Measurements from ENCODE around the gene ZNF439. TPM values are rescaled to one million over a fixed set of nuclear protein-coding genes. Genes with fewer than 3 reads are reported as not detected.
"Not testable (repeated sequence)": the region's sequence is repeated elsewhere in the genome, so short reads cannot be mapped to it uniquely, and the experiment has no call there.

ZNF439 gene
- total RNA-seq, 1 experiment from 2014 or later: 0.71 TPM

- CTCF ChIA-PET: interaction anchor here (0.6 to 0.7 kb wide), 2 partner anchors 37 to 90 kb away, joined by 3 read pairs; partner anchors contain the start of gene ZNF700
- BruUV-seq (replicated peaks): no TSS peak
- H3K9me3 Mint-ChIP-seq (ENCODE audit: low read depth, unreplicated experiment): peaks cover 4% of the 10 kb centered on the region
- intact Hi-C loops (cut with micrococcal nuclease; ENCODE audit: unreplicated experiment): no loop called here
- H3K27ac Mint-ChIP-seq (ENCODE audit: unreplicated experiment): peak within 1 kb of the TSS; percentile 84
- no peaks in the 10 kb centered on the region for H3K27me3 Mint-ChIP-seq (ENCODE audit: unreplicated experiment)
- H3K4me3 Mint-ChIP-seq (ENCODE audit: low read depth, unreplicated experiment): peak within 1 kb of the TSS; percentile 85
- DNase-seq: peak; percentile 88
- TF ChIP-seq CTCF (IDR thresholded peaks at IDR 0.05; ENCODE audit: unreplicated experiment): no peak
- no peaks in the 10 kb centered on the region for H3K4me1 Mint-ChIP-seq (ENCODE audit: low read depth, unreplicated experiment)
- H3K36me3 Mint-ChIP-seq (ENCODE audit: insufficient read depth, unreplicated experiment): peaks cover 22% of the 10 kb centered on the region
Measured at GRCh38 chr19:11887611-11888531, 39.3 kb downstream of the ZNF439 start, which contains the start of gene ZNF69. ZNF69 (plus strand) TSS chr19:11887782; CDS start chr19:11887924, 142 bp downstream.

- H3K27ac Mint-ChIP-seq (ENCODE audit: unreplicated experiment): peak overlapping the region; percentile 50
- H3K27me3 Mint-ChIP-seq (ENCODE audit: unreplicated experiment); intact Hi-C loops (cut with micrococcal nuclease; ENCODE audit: unreplicated experiment); H3K4me1 Mint-ChIP-seq (ENCODE audit: low read depth, unreplicated experiment); H3K9me3 Mint-ChIP-seq (ENCODE audit: low read depth, unreplicated experiment); DNase-seq; BruUV-seq (replicated peaks): not testable (repeated sequence)
- peak overlapping the region; percentile 85 for H3K4me3 Mint-ChIP-seq (ENCODE audit: low read depth, unreplicated experiment)
- peaks cover 27% of the 10 kb centered on the region for H3K36me3 Mint-ChIP-seq (ENCODE audit: insufficient read depth, unreplicated experiment)
- CTCF ChIA-PET: interaction anchor here (0.6 kb wide), 1 partner anchor 430 kb away, joined by 4 read pairs; no protein-coding TSS in a partner anchor
Measured at GRCh38 chr19:11889901-11890300, 41.4 kb downstream of the ZNF439 start.

GRCh38 chr19:11890634-11891033 is 42.1 kb downstream of the ZNF439 start:
- Mint-ChIP-seq H3K4me1 (ENCODE audit: low read depth, unreplicated experiment) (no peaks in the 10 kb centered on the region), H3K9me3 (ENCODE audit: low read depth, unreplicated experiment) (peaks cover 12% of the 10 kb centered on the region), H3K36me3 (ENCODE audit: insufficient read depth, unreplicated experiment) (peaks cover 27% of the 10 kb centered on the region), H3K27me3 (ENCODE audit: unreplicated experiment) (no peaks in the 10 kb centered on the region), H3K4me3 (ENCODE audit: low read depth, unreplicated experiment) (no peak overlapping the region), H3K27ac (ENCODE audit: unreplicated experiment) (no peak overlapping the region)
- BruUV-seq (replicated peaks): no TSS peak
- intact Hi-C loops (cut with micrococcal nuclease; ENCODE audit: unreplicated experiment): no loop called here
- no peak for DNase-seq
- CTCF ChIA-PET: interaction anchor here (0.6 kb wide), 2 partner anchors 34 to 429 kb away, joined by 4 to 5 read pairs; no protein-coding TSS in a partner anchor
- TF ChIP-seq CTCF (IDR thresholded peaks at IDR 0.05; ENCODE audit: unreplicated experiment): no peak

GRCh38 chr19:11894851-11895250 is 46.3 kb downstream of the ZNF439 start:
- no TSS peak for BruUV-seq (replicated peaks)
- CTCF ChIA-PET: no interaction called here
- Mint-ChIP-seq H3K36me3 (ENCODE audit: insufficient read depth, unreplicated experiment) (peaks cover 5% of the 10 kb centered on the region), H3K27ac (ENCODE audit: unreplicated experiment) (no peak overlapping the region), H3K4me3 (ENCODE audit: low read depth, unreplicated experiment) (no peak overlapping the region), H3K27me3 (ENCODE audit: unreplicated experiment) (no peaks in the 10 kb centered on the region), H3K9me3 (ENCODE audit: low read depth, unreplicated experiment) (peaks cover 11% of the 10 kb centered on the region), H3K4me1 (ENCODE audit: low read depth, unreplicated experiment) (no peaks in the 10 kb centered on the region)
- intact Hi-C loops (cut with micrococcal nuclease; ENCODE audit: unreplicated experiment): no loop called here
- TF ChIP-seq CTCF (IDR thresholded peaks at IDR 0.05; ENCODE audit: unreplicated experiment): no peak
- DNase-seq: no peak
